Measurements from ENCODE around the gene HOXB5. TPM values are rescaled to one million over a fixed set of nuclear protein-coding genes. Genes with fewer than 3 reads are reported as not detected.

Gene HOXB5
- total and polyA plus RNA-seq, 12 donors = 0.06 to 0.18 (median 0.15) TPM; not detected in 9

GRCh38 chr17:48625495-48626244 lies 32.1 kb upstream of the HOXB5 start:
- Histone ChIP-seq H3K27me3 (peaks cover 72 to 100% (median 100%) of the 10 kb centered on the region in 7 donors), H3K4me3 (peak overlapping the region; percentile 6 to 41 (median 35)), H3K4me1 (peaks cover 7 to 27% (median 23%) of the 10 kb centered on the region in 9 donors), H3K27ac (no peak overlapping the region), H3K9me3 (no peaks in the 10 kb centered on the region), H3K36me3 (no peaks in the 10 kb centered on the region)
- DNase-seq (no peak), ATAC-seq (peak in 5 of 8 donors; percentile 25 to 58 (median 46))
- 1% methylated on average over 69 of the region's 69 CpGs for WGBS, 2 donors
- intact Hi-C loops (cut with DNase I) = no loop called here
- TF ChIP-seq CTCF (IDR thresholded peaks at IDR 0.05) = no peak

GRCh38 chr17:48624544-48625494 lies 31.2 kb upstream of the HOXB5 start:
- 2% methylated on average over 64 to 66 of the region's 66 CpGs for WGBS, 2 donors
- intact Hi-C loops (cut with DNase I) = no loop called here
- TF ChIP-seq CTCF (IDR thresholded peaks at IDR 0.05) = no peak

GRCh38 chr17:48624118-48624517 lies 30.5 kb upstream of the HOXB5 start:
- Histone ChIP-seq H3K36me3 (no peaks in the 10 kb centered on the region), H3K27me3 (peaks cover 69 to 100% (median 100%) of the 10 kb centered on the region in 7 donors), H3K4me3 (no peak overlapping the region), H3K4me1 (peaks cover 7 to 27% (median 25%) of the 10 kb centered on the region in 9 donors), H3K9me3 (no peaks in the 10 kb centered on the region), H3K27ac (no peak overlapping the region)
- no peak for TF ChIP-seq CTCF (IDR thresholded peaks at IDR 0.05)
- intact Hi-C loops (cut with DNase I) = no loop called here
- WGBS, 2 donors = 15 to 19% methylated on average over 5 of the region's 5 CpGs
- no peak for ATAC-seq
- DNase-seq = no peak

More at GRCh38 chr17:48624544-48625494, 31.2 kb upstream of the HOXB5 start:
- ATAC-seq = peak in 3 of 8 donors; percentile 12 to 20 (median 20)
- Histone ChIP-seq H3K36me3 (no peaks in the 10 kb centered on the region), H3K4me1 (peaks cover 7 to 27% (median 23%) of the 10 kb centered on the region in 9 donors), H3K27ac (no peak overlapping the region), H3K27me3 (peaks cover 71 to 100% (median 100%) of the 10 kb centered on the region in 7 donors), H3K4me3 (peak overlapping the region; percentile 6 to 41 (median 35)), H3K9me3 (no peaks in the 10 kb centered on the region)
- DNase-seq = no peak

GRCh38 chr17:48623583-48623982 lies 30.0 kb upstream of the HOXB5 start:
- ATAC-seq (no peak), DNase-seq (no peak)
- Histone ChIP-seq H3K27ac (no peak overlapping the region), H3K27me3 (peaks cover 67 to 100% (median 100%) of the 10 kb centered on the region in 7 donors), H3K4me3 (no peak overlapping the region), H3K36me3 (no peaks in the 10 kb centered on the region), H3K9me3 (no peaks in the 10 kb centered on the region), H3K4me1 (peaks cover 7 to 30% (median 25%) of the 10 kb centered on the region in 9 donors)
- intact Hi-C loops (cut with DNase I) = no loop called here
- no peak for TF ChIP-seq CTCF (IDR thresholded peaks at IDR 0.05)
- WGBS, 2 donors = 10 to 19% methylated on average over 4 of the region's 4 CpGs
